H9 (cell line): ENCODE measurements around the gene DAAM1. TPM values are rescaled to one million over a fixed set of nuclear protein-coding genes. Genes with fewer than 3 reads are reported as not detected.

ENCODE experiments used
- DNase-seq: peaks from one replicate; pipeline ENCODE4 v3.0.0-alpha.2; 2017
- H2AFZ ChIP-seq: one replicate; pipeline ENCODE4 v1.6.1; 2013; ENCODE audit warnings: mild to moderate bottlenecking, low read length, control low read depth, moderate library complexity
- H2AK5ac ChIP-seq: 2 replicates; pipeline ENCODE4 v1.6.1; 2013; ENCODE audit warnings: low read length, control low read depth, mixed read lengths; ENCODE audit not compliant: insufficient read length
- H2BK120ac ChIP-seq: one replicate; pipeline ENCODE4 v1.6.1; 2013; ENCODE audit warnings: low read depth, mild to moderate bottlenecking, low read length, control low read depth, inconsistent platforms; ENCODE audit not compliant: poor library complexity, severe bottlenecking
- H2BK12ac ChIP-seq: 2 replicates; pipeline ENCODE4 v1.6.1; 2013; ENCODE audit warnings: low read length, control low read depth, mixed read lengths, low read depth; ENCODE audit not compliant: insufficient read length
- H2BK15ac ChIP-seq: 2 replicates; pipeline ENCODE4 v1.6.1; 2013; ENCODE audit warnings: low read depth, low read length, control low read depth
- H2BK20ac ChIP-seq: one replicate; pipeline ENCODE4 v1.6.1; 2013; ENCODE audit warnings: low read depth, mild to moderate bottlenecking, low read length, control low read depth, inconsistent platforms; ENCODE audit not compliant: poor library complexity, severe bottlenecking
- H2BK5ac ChIP-seq: 2 replicates; pipeline ENCODE4 v1.6.1; 2013; ENCODE audit warnings: low read length, control low read depth, mixed read lengths; ENCODE audit not compliant: insufficient read length
- H3K14ac ChIP-seq: 2 replicates; pipeline ENCODE4 v1.6.1; 2013; ENCODE audit warnings: low read length, control low read depth; ENCODE audit not compliant: insufficient read depth
- H3K18ac ChIP-seq: 2 replicates; pipeline ENCODE4 v1.6.1; 2013; ENCODE audit warnings: low read depth, mild to moderate bottlenecking, mixed read lengths, low read length, control low read depth; ENCODE audit not compliant: insufficient read length
- H3K23ac ChIP-seq: 2 replicates; pipeline ENCODE4 v1.6.1; 2013; ENCODE audit warnings: low read length, control low read depth, mixed read lengths, low read depth; ENCODE audit not compliant: insufficient read length
- H3K23me2 ChIP-seq: 2 replicates; pipeline ENCODE4 v1.6.1; 2013; ENCODE audit warnings: low read depth, mild to moderate bottlenecking, mixed read lengths, low read length, control low read depth; ENCODE audit not compliant: insufficient read length, poor library complexity, severe bottlenecking
- H3K27ac ChIP-seq: 2 replicates; pipeline ENCODE4 v1.5.1; 2013; ENCODE audit warnings: low read length, control low read depth, mixed read lengths, low read depth; ENCODE audit not compliant: insufficient read length
- H3K27me3 ChIP-seq: 2 replicates; pipeline ENCODE4 v1.6.1; 2013; ENCODE audit warnings: low read length, control low read depth, inconsistent platforms; ENCODE audit not compliant: insufficient read depth
- H3K4ac ChIP-seq: 2 replicates; pipeline ENCODE4 v1.6.1; 2013; ENCODE audit warnings: low read depth, mild to moderate bottlenecking, control low read depth, inconsistent platforms, low read length, moderate library complexity
- H3K4me1 ChIP-seq: 2 replicates; pipeline ENCODE4 v1.6.1; 2013; ENCODE audit warnings: low read length, control low read depth, inconsistent platforms; ENCODE audit not compliant: insufficient read depth
- H3K4me2 ChIP-seq: 2 replicates; pipeline ENCODE4 v1.6.1; 2013; ENCODE audit warnings: low read length, control low read depth, mixed read lengths; ENCODE audit not compliant: insufficient read length, insufficient read depth
- H3K56ac ChIP-seq: 2 replicates; pipeline ENCODE4 v1.6.1; 2013; ENCODE audit warnings: low read depth, mild to moderate bottlenecking, mixed read lengths, low read length, control low read depth; ENCODE audit not compliant: insufficient read length
- H3K79me1 ChIP-seq: 2 replicates; pipeline ENCODE4 v1.6.1; 2013; ENCODE audit warnings: low read depth, mild to moderate bottlenecking, moderate library complexity, low read length, control low read depth, inconsistent platforms; ENCODE audit not compliant: insufficient read depth, poor library complexity, severe bottlenecking
- H3K79me2 ChIP-seq: 2 replicates; pipeline ENCODE4 v1.6.1; 2013; ENCODE audit warnings: low read length, control low read depth, inconsistent platforms; ENCODE audit not compliant: insufficient read depth
- H3K9ac ChIP-seq: 2 replicates; pipeline ENCODE4 v1.6.1; 2013; ENCODE audit warnings: low read length, control low read depth, mixed read lengths; ENCODE audit not compliant: insufficient read length; ENCODE audit errors: extremely low read depth
- H3K9me3 ChIP-seq: one replicate; pipeline ENCODE4 v1.6.1; 2013; ENCODE audit warnings: low read depth, low read length, inconsistent platforms; ENCODE audit not compliant: control insufficient read depth
- H3T11ph ChIP-seq: one replicate; pipeline ENCODE4 v1.6.1; 2013; ENCODE audit warnings: mild to moderate bottlenecking, low read length, control low read depth, inconsistent platforms
- H4K20me1 ChIP-seq: one replicate; pipeline ENCODE4 v1.6.1; 2013; ENCODE audit not compliant: control insufficient read depth, insufficient read length, insufficient read depth
- H4K5ac ChIP-seq: 2 replicates; pipeline ENCODE4 v1.6.1; 2013; ENCODE audit warnings: low read depth, mild to moderate bottlenecking, mixed read lengths, low read length, control low read depth; ENCODE audit not compliant: insufficient read length
- H4K8ac ChIP-seq: replicated peaks from 2 replicates; pipeline ENCODE4 v1.6.1; 2013; ENCODE audit warnings: low read length, control low read depth, mixed read lengths, low read depth; ENCODE audit not compliant: insufficient read length
- H4K91ac ChIP-seq: 2 replicates; pipeline ENCODE4 v1.6.1; 2013; ENCODE audit warnings: low read depth, mild to moderate bottlenecking, moderate library complexity, mixed read lengths, low read length, control low read depth; ENCODE audit not compliant: insufficient read length
- H3K27ac Mint-ChIP-seq, 3 experiments: 2 replicates in 2 of 3; 3 replicates in 1 of 3; pipeline ENCODE4 v1.8.0; 2020 to 2021; ENCODE audit warnings: mixed read lengths in 3 of 3, mild to moderate bottlenecking in 1 of 3, moderate library complexity in 1 of 3
- H3K27me3 Mint-ChIP-seq: 2 replicates; pipeline ENCODE4 v1.8.0; 2021; ENCODE audit warnings: low read depth, mild to moderate bottlenecking, moderate library complexity, mixed read lengths
- H3K36me3 Mint-ChIP-seq, 3 experiments: 2 replicates in 2 of 3; 3 replicates in 1 of 3; pipeline ENCODE4 v1.8.0; 2020 to 2021; ENCODE audit warnings: low read depth in 3 of 3, mixed read lengths in 3 of 3; ENCODE audit not compliant: insufficient read depth in 1 of 3
- H3K4me1 Mint-ChIP-seq, 2 experiments: 2 replicates each; pipeline ENCODE4 v1.8.0; 2020; ENCODE audit warnings: mixed read lengths in 2 of 2
- H3K4me3 Mint-ChIP-seq, 2 experiments: 2 replicates in 1 of 2; 3 replicates in 1 of 2; pipeline ENCODE4 v1.8.0; 2020 to 2021; ENCODE audit warnings: mild to moderate bottlenecking in 2 of 2, mixed read lengths in 2 of 2, moderate library complexity in 1 of 2
- H3K9me3 Mint-ChIP-seq, 2 experiments: 2 replicates in 1 of 2; 3 replicates in 1 of 2; pipeline ENCODE4 v1.8.0; 2020; ENCODE audit warnings: mild to moderate bottlenecking in 2 of 2, mixed read lengths in 2 of 2, moderate library complexity in 1 of 2
- WGBS: extraction: QIAGEN DNeasy Blood & Tissue Kit; methylation state at CpG from one replicate; pipeline ENCODE4 v1.1.7; 2013; ENCODE audit warnings: missing lambda C conversion rate, low lambda C conversion rate, mixed read lengths; ENCODE audit not compliant: insufficient read length; ENCODE audit errors: extremely low coverage; 5-methylcytosine and 5-hydroxymethylcytosine counted together
- total RNA-seq: library from RNA; stranded (reverse); gene quantifications from 2 replicates; pipeline ENCODE4 v1.2.1, GENCODE V29; 2021
- TF ChIP-seq, protein P1 (sequence below): fragments of 200-600 bp; sonication (generic); conservative IDR thresholded peaks from 3 replicates; pipeline ENCODE4 v1.8.0; 2021; ENCODE audit warnings: antibody characterized with exemption, mild to moderate bottlenecking

Gene DAAM1
- total RNA-seq, 1 experiment from 2014 or later: 19.5 TPM

DNA sequence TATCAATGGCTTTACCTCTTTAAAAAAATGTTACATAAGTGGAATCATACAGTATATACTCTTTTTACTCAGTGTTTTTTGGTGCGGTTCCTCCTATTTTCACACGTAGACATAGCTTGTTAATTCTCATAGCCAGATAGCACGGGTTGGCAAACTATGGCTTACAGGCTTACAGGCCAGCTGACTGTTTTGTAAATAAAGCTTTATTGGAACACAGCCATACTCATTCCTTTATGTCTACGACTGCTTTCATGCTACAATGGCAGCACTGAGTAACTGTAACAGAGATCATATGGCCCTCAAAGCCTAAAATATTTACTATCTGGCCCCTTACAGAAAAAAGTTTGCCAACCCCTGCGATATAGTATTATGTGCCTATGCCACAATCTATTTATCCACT lies 5.8 kb upstream of the DAAM1 start:
- Mint-ChIP-seq H3K4me1 (peaks cover 3 to 10% of the 10 kb centered on the region in 2 experiments), H3K4me3 (no peak overlapping the region), H3K36me3 (no peaks in the 10 kb centered on the region), H3K27ac (no peak overlapping the region), H3K27me3 (peaks cover 29% of the 10 kb centered on the region), H3K9me3 (no peaks in the 10 kb centered on the region)
- no peak overlapping the region for H2BK120ac ChIP-seq
- H3K4ac ChIP-seq: no peak overlapping the region
- no peak overlapping the region for H3K18ac ChIP-seq
- no peaks in the 10 kb centered on the region for H4K20me1 ChIP-seq
- no peak overlapping the region for H2BK20ac ChIP-seq
- no peak overlapping the region for H3K27ac ChIP-seq
- no peak overlapping the region for H2BK15ac ChIP-seq
- no peak overlapping the region for H3K14ac ChIP-seq
- H3K9me3 ChIP-seq: no peaks in the 10 kb centered on the region
- no peak for DNase-seq
- no peak overlapping the region for H2AK5ac ChIP-seq
- H2BK12ac ChIP-seq: no peak overlapping the region
- peaks cover under 1% of the 10 kb centered on the region for H3K23me2 ChIP-seq
- H3K23ac ChIP-seq: no peak overlapping the region
- no peak overlapping the region for H4K8ac ChIP-seq
- H3K27me3 ChIP-seq: no peaks in the 10 kb centered on the region; the same call in 1 of the 2 replicates
- no peak overlapping the region for H3K4me2 ChIP-seq
- H3K4me1 ChIP-seq: no peaks in the 10 kb centered on the region
- no peak overlapping the region for H2BK5ac ChIP-seq
- H4K5ac ChIP-seq: no peak overlapping the region
- WGBS: no CpG with 5 or more reads among the region's 5 CpGs
- TF ChIP-seq, protein P1, sequence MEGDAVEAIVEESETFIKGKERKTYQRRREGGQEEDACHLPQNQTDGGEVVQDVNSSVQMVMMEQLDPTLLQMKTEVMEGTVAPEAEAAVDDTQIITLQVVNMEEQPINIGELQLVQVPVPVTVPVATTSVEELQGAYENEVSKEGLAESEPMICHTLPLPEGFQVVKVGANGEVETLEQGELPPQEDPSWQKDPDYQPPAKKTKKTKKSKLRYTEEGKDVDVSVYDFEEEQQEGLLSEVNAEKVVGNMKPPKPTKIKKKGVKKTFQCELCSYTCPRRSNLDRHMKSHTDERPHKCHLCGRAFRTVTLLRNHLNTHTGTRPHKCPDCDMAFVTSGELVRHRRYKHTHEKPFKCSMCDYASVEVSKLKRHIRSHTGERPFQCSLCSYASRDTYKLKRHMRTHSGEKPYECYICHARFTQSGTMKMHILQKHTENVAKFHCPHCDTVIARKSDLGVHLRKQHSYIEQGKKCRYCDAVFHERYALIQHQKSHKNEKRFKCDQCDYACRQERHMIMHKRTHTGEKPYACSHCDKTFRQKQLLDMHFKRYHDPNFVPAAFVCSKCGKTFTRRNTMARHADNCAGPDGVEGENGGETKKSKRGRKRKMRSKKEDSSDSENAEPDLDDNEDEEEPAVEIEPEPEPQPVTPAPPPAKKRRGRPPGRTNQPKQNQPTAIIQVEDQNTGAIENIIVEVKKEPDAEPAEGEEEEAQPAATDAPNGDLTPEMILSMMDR: no peak
- no peaks in the 10 kb centered on the region for H3K79me2 ChIP-seq
- no peak overlapping the region for H2AFZ ChIP-seq
- no peak overlapping the region for H3T11ph ChIP-seq
- no peak overlapping the region for H3K9ac ChIP-seq
- H4K91ac ChIP-seq: no peak overlapping the region
- no peak overlapping the region for H3K56ac ChIP-seq
- no peaks in the 10 kb centered on the region for H3K79me1 ChIP-seq
